Measurements from ENCODE around the gene MSX1.

- no peak for TF ChIP-seq YY1 (IDR thresholded peaks at IDR 0.05; ENCODE audit: low read depth, low read length)
- TF ChIP-seq BRCA1 (IDR thresholded peaks at IDR 0.05; ENCODE audit: low read depth, low read length): no peak
Measured at GRCh38 chr4:4858527-4859324, 739 bp upstream of the MSX1 start.
